PFSK-1 (cell line): ENCODE measurements around the gene FBXW4.

ENCODE experiments used
- FOXP2 ChIP-seq: optimal IDR thresholded peaks from 2 replicates; pipeline ENCODE3; 2011; ENCODE audit warnings: borderline replicate concordance, control low read depth, inconsistent platforms; ENCODE audit not compliant: insufficient read depth; ENCODE audit errors: extremely low read length, extremely low read depth
- POLR2AphosphoS5 ChIP-seq: IDR thresholded peaks from 2 replicates; pipeline ENCODE4 v1.6.1; 2012; ENCODE audit warnings: low read depth, mild to moderate bottlenecking, control low read depth, low read length, moderate library complexity
- SIN3A ChIP-seq: IDR thresholded peaks from 2 replicates; pipeline ENCODE4 v1.6.1; 2012; ENCODE audit warnings: mild to moderate bottlenecking, low read length, moderate library complexity, borderline replicate concordance; ENCODE audit not compliant: insufficient read depth
- TAF1 ChIP-seq: IDR thresholded peaks from 2 replicates; pipeline ENCODE4 v1.6.1; 2012; ENCODE audit warnings: low read length, control low read depth, borderline replicate concordance; ENCODE audit not compliant: insufficient read depth
- TF ChIP-seq, protein P1 (sequence below), 2 experiments: IDR thresholded peaks; 2 replicates each; pipeline versions ENCODE4 v1.6.1 to v1.8.0; 2011 to 2012; ENCODE audit warnings: low read depth in 2 of 2, low read length in 2 of 2, control low read depth in 1 of 2, inconsistent platforms in 1 of 2, mild to moderate bottlenecking in 1 of 2, moderate library complexity in 1 of 2; ENCODE audit not compliant: insufficient read depth in 1 of 2

Gene FBXW4

DNA sequence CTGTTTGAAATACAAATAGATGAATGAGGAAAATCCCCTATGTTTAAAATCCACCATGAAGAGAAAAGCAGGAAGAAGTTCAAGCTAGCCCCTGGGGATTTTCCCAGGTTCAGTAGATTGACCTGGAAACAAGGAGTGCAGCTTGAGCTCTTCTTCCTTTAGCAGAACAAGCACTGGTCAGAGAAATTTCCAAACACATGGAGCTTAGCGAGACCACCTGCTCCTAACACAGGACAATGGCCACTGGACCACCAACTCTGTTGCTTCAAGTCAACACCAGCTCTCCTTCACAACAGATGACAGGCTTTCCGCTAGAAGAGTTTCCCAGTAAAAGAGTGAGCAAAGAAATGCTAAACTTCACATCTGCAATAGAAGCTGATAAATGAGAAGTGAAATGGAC is 9.4 kb upstream of the FBXW4 start:
- TF ChIP-seq, protein P1, sequence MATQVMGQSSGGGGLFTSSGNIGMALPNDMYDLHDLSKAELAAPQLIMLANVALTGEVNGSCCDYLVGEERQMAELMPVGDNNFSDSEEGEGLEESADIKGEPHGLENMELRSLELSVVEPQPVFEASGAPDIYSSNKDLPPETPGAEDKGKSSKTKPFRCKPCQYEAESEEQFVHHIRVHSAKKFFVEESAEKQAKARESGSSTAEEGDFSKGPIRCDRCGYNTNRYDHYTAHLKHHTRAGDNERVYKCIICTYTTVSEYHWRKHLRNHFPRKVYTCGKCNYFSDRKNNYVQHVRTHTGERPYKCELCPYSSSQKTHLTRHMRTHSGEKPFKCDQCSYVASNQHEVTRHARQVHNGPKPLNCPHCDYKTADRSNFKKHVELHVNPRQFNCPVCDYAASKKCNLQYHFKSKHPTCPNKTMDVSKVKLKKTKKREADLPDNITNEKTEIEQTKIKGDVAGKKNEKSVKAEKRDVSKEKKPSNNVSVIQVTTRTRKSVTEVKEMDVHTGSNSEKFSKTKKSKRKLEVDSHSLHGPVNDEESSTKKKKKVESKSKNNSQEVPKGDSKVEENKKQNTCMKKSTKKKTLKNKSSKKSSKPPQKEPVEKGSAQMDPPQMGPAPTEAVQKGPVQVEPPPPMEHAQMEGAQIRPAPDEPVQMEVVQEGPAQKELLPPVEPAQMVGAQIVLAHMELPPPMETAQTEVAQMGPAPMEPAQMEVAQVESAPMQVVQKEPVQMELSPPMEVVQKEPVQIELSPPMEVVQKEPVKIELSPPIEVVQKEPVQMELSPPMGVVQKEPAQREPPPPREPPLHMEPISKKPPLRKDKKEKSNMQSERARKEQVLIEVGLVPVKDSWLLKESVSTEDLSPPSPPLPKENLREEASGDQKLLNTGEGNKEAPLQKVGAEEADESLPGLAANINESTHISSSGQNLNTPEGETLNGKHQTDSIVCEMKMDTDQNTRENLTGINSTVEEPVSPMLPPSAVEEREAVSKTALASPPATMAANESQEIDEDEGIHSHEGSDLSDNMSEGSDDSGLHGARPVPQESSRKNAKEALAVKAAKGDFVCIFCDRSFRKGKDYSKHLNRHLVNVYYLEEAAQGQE (IDR thresholded peaks at IDR 0.05; ENCODE audit: insufficient read depth in 1 of 2, low read depth in 2 of 2, low read length in 2 of 2) = no peak
- no peak for TF ChIP-seq TAF1
- no peak for TF ChIP-seq FOXP2
- TF ChIP-seq SIN3A = no peak
- no peak for TF ChIP-seq POLR2AphosphoS5

DNA sequence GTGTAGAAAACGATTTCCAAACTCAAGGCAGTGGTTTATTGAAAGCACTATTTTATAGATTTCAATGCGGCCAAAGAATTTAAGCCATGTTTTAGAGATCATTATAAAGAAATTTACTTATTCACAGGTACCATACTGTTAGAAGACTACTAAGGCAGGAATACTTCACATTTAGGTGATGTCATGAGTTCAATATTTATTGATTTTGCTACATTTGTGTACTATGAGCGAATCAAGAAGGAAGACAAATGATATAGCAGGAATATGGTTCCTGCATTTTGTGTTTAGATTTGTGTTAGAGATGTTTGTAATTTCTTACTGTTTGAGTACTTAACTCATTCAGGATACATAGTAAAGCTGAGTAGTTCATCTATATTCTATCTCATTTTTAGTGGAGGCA is 1.7 kb upstream of the FBXW4 start:
- no peak for TF ChIP-seq SIN3A
- TF ChIP-seq, protein P1 (IDR thresholded peaks at IDR 0.05; ENCODE audit: insufficient read depth in 1 of 2, low read depth in 2 of 2, low read length in 2 of 2) = no peak
- no peak for TF ChIP-seq TAF1
- no peak for TF ChIP-seq FOXP2

DNA sequence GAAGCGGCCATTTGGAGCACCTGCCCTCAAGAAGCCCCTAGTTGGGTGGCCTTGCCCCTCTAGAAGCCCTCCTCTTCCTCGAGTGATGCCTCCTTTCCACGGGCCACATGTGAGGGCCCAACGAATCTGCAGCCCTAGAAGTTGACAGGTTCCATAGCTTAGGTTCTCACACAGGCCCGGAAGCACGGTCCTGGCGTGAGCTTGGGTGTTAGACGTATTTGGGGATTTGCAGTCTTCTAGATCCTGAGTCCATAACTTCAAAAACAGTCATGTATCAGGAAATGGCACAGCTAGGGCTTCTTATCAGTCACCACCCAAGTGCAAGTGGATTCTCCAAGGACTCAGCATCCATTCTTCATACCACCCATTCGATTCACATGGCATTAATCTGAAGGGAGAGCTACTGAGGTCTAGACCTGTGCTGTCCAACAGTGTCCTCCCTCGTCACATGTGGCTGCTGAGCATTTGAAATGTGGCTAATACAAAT is 477 bp upstream of the FBXW4 start:
- TF ChIP-seq, protein P1 (IDR thresholded peaks at IDR 0.05; ENCODE audit: insufficient read depth in 1 of 2, low read depth in 2 of 2, low read length in 2 of 2) = no peak
- TF ChIP-seq POLR2AphosphoS5 = no peak
- no peak for TF ChIP-seq TAF1
- TF ChIP-seq FOXP2 = no peak
- no peak for TF ChIP-seq SIN3A

DNA sequence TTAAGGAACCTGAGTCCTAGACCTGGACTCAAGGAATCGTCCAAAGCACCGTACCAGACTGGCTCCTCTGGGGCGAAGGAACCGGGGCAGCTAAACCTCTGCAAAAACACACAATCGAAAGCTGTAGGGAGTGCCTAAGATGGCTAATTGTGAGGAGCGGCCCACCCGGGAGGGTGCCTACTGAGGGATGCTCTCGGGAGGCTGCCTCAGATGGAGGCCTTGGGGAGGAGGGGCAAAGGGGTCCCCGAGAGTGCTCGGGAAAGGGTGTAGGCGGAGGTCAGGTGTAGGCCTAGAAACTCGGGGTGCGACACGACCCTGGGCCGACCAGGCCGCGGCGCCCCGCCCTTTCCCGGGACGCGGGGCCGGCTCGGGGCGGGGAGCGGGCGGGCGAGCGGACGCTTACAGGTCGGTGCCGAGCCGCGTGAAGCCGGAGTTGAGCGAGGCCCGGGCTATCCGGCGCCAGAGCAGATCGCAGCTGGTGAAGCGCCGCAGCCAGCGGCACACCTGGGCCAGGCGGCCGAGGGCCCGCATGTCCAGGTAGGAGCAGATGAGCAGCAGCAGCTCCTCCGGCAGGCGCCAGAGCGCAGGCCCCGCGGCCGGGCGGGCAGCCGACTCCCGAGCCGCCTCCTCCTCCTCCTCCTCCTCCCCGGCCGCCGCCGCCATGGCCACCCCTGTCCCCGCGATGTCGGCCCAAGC is 844 bp downstream of the FBXW4 start:
- TF ChIP-seq FOXP2 (no peak), TAF1 (no peak), SIN3A (no peak), POLR2AphosphoS5 (no peak)
- TF ChIP-seq, protein P1 (IDR thresholded peaks at IDR 0.05; ENCODE audit: insufficient read depth in 1 of 2, low read depth in 2 of 2, low read length in 2 of 2) = no peak

DNA sequence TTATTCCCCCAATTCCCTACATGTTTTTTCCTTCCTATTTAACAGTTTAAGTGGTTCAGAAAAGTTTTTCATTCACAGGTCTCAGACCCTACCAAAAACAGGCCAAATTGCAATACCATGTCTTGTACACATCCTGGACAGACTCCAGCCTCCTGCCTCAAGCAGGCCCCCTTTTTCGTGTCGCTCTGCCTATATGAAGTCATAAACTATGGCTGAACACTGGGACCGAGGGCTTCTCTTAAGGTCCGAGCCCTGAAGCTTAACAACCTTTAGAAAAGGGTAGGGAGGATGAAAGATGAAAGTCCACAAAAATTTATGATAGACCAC is 1.4 kb downstream of the FBXW4 start:
- TF ChIP-seq, protein P1 (IDR thresholded peaks at IDR 0.05; ENCODE audit: insufficient read depth in 1 of 2, low read depth in 2 of 2, low read length in 2 of 2) = no peak
- TF ChIP-seq POLR2AphosphoS5 (no peak), TAF1 (no peak), SIN3A (no peak), FOXP2 (no peak)
